ENCODE data around the gene YIF1A.
"Not testable (repeated sequence)": the region's sequence is repeated elsewhere in the genome, so short reads cannot be mapped to it uniquely, and the experiment has no call there.

YIF1A gene

GRCh38 chr11:66326261-66327111 is 37.5 kb upstream of the YIF1A start:
- DNase-seq: no peak

DNA sequence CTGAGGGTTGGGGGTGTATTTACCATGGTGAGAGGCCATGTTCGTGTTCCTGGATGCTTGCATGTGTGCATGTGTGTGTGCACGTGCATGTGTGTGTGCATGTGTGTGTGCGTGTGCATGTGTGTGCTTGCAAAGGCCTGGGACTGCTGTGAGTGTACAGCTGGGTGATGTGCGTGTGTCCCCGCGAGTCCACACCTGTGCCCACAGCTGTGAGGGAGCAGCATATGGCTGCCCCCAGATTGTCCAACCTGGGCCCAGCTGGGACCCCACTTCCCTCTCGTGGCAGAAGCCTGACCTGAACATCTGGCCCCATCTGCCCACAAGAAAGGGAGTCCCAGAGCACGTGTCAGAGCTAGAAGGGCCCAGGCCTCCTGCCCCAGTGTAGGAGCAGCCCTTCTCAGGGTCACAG is 36.3 kb upstream of the YIF1A start:
- no peak for DNase-seq

GRCh38 chr11:66324664-66325063 is 35.7 kb upstream of the YIF1A start:
- DNase-seq: no peak

DNA sequence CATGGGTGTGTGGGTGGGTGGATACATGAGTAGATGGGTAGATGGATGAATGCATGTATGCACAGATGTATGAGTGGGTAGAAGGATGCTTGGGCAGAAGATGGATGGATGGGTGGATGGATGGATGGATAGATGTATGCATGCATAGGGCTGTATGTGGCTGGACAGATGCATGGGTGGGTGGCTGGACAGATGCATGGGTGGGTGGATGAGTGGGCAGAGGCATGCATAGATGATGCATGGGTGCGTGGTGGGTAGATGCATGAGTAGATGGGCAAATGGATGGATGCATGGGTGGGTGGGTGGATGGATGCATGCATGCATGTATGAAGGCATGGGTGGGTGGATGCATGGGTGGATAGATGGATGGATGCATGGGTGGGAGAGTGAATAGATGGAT is 34.7 kb upstream of the YIF1A start:
- DNase-seq: no peak

GRCh38 chr11:66322732-66323427 is 33.9 kb upstream of the YIF1A start:
- no peak for DNase-seq

- DNase-seq: no peak
These were observed 32.7 kb upstream of the YIF1A start for GRCh38 chr11:66321606-66322005.

DNA sequence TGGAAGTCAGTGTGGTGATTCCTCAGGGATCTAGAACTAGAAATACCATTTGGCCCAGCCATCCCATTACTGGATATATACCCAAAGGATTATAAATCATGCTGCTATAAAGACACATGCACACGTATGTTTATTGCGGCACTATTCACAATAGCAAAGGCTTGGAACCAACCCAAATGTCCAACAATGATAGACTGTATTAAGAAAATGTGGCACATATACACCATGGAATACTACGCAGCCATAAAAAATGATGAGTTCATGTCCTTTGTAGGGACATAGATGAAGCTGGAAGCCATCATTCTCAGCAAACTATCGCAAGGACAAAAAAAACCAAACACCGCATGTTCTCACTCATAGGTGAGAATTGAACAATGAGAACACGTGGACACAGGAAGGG is 31.8 kb upstream of the YIF1A start:
- DNase-seq: not testable (repeated sequence)

DNA sequence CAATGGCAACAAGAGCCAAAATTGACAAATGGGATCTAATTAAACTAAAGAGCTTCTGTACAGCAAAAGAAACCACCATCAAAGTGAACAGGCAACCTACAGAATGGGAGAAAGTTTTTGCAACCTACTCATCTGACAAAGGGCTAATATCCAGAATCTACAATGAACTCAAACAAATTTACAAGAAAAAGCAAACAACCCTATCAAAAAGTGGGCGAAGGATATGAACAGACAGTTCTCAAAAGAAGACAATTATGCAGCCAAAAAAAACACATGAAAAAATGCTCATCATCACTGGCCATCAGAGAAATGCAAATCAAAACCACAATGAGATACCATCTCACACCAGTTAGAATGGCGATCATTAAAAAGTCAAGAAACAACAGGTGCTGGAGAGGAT is 31.3 kb upstream of the YIF1A start:
- not testable (repeated sequence) for DNase-seq

DNA sequence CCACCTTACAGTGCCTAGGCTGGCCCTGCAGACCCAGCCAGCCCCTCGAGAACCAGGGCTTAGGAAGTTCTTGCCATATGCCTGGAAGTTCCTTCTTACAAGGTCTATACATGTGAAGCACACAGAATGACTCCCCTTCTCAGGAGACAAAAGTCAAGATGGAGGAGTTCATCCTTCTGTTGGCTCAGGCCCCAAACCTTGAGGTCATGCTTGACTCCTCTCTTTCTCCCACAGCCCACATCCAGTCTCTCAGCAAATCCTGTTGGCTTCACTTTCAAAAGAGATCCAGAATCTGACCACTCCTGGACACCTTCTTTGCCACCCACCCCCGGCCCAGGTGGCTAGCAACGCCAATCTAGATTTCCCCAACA is 29.6 kb upstream of the YIF1A start:
- no peak for DNase-seq

DNA sequence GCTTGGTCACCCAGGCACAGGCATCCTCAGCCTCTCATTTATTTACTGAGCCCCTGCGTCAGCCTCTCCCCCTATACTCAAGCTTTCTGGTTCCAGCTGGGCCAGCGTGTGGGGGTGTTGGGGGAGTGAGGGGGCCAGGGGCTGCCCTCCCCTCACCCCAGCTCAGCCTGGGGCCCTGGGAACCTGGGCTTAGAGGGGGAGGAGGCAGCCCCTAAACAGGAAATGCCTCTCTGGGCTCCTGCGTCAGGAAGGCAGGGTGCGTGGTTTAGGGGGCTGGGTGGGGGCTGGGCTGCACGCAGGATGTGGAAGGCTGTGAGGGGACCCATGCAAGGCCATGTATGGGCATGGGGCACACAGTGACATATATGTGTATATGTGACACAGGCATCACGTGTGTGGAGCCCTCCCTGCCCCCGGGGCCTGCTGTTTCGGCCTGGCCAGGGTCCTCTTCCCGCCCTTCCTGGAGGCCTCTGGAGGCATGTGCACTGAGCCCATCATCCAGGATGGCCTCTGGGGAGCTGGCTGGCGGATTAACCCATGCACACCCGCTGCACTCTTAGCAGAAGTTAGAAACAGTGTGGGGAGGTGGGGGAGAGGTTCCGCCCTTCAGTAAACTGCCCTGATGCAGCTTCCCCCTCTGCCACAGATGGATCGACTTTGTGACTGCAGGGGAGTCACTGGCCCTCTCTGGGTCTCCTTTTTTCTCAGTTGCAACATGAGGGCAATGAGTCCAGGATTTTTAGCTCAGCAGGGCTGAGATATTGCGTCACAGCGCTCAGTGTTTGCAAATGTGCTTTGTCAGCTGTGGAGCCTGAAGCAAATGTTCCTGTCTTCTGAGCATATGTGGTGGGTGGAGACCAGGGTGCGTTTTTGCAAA is 29.0 kb upstream of the YIF1A start:
- DNase-seq: peak; percentile 12

- DNase-seq: no peak
These were observed 28.4 kb upstream of the YIF1A start for GRCh38 chr11:66317322-66317722.

DNA sequence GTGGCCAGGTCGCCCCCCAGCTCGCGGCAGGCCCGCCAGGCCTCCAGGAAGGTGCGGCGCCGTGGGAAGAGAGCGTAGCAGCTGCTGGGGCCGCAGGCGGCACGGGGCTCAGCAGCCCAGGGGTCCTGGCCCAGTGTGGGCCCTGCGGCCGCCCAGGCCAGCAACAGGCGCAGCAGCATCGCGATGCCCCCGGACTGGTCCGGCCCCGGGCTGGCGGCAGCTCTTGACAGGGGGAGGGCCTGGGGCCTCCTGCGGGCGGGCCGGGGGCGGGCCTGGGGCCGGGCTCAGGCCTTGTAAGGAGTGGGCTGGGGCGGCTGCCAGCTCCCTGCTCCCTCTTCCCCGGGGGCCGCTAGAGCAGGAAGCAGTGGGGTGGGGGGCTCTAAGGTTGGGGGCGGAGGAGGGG is 27.9 kb upstream of the YIF1A start, which contains the start of gene CD248:
TSS of gene CD248 (minus strand) at position 196 of the 403 bp plus-strand sequence. CDS start at position 179, 17 bp downstream.
- DNase-seq: no peak

GRCh38 chr11:66315921-66316811 is 27.2 kb upstream of the YIF1A start:
- no peak for DNase-seq

GRCh38 chr11:66315498-66315885 is 26.5 kb upstream of the YIF1A start:
- no peak for DNase-seq

GRCh38 chr11:66314561-66315497 is 25.9 kb upstream of the YIF1A start:
- DNase-seq: no peak

GRCh38 chr11:66314186-66314501 is 25.2 kb upstream of the YIF1A start:
- DNase-seq: no peak

- DNase-seq: no peak
These were observed 24.6 kb upstream of the YIF1A start for GRCh38 chr11:66313321-66314185.

GRCh38 chr11:66312549-66313320 is 23.8 kb upstream of the YIF1A start:
- peak; percentile 98 for DNase-seq

DNA sequence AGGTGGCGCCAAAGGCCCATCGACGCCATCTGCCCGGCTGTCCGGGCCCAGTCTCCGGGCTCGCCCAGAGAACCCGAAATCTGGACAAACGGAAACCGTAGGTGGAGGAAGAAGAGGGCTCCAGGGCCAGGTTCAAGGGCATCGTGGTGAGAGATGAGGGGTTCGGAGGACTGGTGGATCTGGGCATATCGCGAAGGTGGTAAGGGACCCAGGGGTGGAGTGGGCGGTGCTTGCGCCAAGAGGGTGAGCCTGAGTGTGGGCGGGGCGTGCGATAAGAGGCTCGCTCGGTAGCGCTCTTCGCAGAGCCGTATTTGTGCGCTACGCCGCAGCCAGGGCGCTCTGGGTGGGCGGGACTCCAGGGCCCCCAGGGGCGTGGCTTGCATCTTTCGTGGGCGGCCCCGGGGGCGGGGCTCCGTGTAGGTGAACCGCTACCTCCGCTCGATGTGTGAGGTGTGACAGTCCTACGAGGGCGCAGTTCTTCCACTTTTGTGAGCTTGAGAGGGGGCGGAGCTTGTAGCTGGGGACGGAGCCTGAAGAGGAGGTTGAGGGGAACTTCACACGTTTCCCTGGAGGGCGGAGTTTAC is 23.1 kb upstream of the YIF1A start:
- DNase-seq: peak; percentile 97
